HG03460 (cell line): ENCODE measurements around the gene DENND1A.
"Not testable (repeated sequence)": the region's sequence is repeated elsewhere in the genome, so short reads cannot be mapped to it uniquely, and the experiment has no call there.

ENCODE experiments used
- ATAC-seq: cut with Tn5 transposase; IDR thresholded peaks from one replicate; pipeline ENCODE4 v1.9.1; 2021; ENCODE audit not compliant: unreplicated experiment

Gene DENND1A

GRCh38 chr9:123929870-123930831 lies at the start of gene DENND1A:
Gene DENND1A, minus strand, starts transcription at chr9:123930126. Its CDS starts 221 bp downstream, at chr9:123929905.
- peak; percentile 68 for ATAC-seq

GRCh38 chr9:123978981-123979380 lies 49.1 kb upstream of the DENND1A start:
- ATAC-seq: no peak

GRCh38 chr9:123976579-123976978 lies 46.7 kb upstream of the DENND1A start:
- not testable (repeated sequence) for ATAC-seq

GRCh38 chr9:123975871-123976270 lies 45.9 kb upstream of the DENND1A start:
- ATAC-seq: no peak

- no peak for ATAC-seq
Observed at GRCh38 chr9:123974471-123974870, 44.5 kb upstream of the DENND1A start.

- ATAC-seq: no peak
Observed at GRCh38 chr9:123973590-123974223, 43.8 kb upstream of the DENND1A start.

- no peak for ATAC-seq
Observed at GRCh38 chr9:123972618-123973017, 42.7 kb upstream of the DENND1A start.

- ATAC-seq: no peak
Observed at GRCh38 chr9:123967323-123967722, 37.4 kb upstream of the DENND1A start.

GRCh38 chr9:123965801-123966686 lies 36.1 kb upstream of the DENND1A start:
- no peak for ATAC-seq

GRCh38 chr9:123964761-123965160 lies 34.8 kb upstream of the DENND1A start:
- ATAC-seq: no peak

GRCh38 chr9:123960965-123961364 lies 31.0 kb upstream of the DENND1A start:
- ATAC-seq: no peak

- no peak for ATAC-seq
Observed at GRCh38 chr9:123960366-123960765, 30.4 kb upstream of the DENND1A start.

GRCh38 chr9:123959787-123960186 lies 29.9 kb upstream of the DENND1A start:
- ATAC-seq: no peak

- ATAC-seq: no peak
Observed at GRCh38 chr9:123957731-123958130, 27.8 kb upstream of the DENND1A start.

- ATAC-seq: no peak
Observed at GRCh38 chr9:123957168-123957721, 27.3 kb upstream of the DENND1A start.

GRCh38 chr9:123955637-123956036 lies 25.7 kb upstream of the DENND1A start:
- ATAC-seq: no peak

GRCh38 chr9:123954518-123955280 lies 24.8 kb upstream of the DENND1A start:
- no peak for ATAC-seq

GRCh38 chr9:123952641-123953495 lies 22.9 kb upstream of the DENND1A start:
- ATAC-seq: no peak

GRCh38 chr9:123948286-123948685 lies 18.4 kb upstream of the DENND1A start:
- no peak for ATAC-seq
